Measurements from ENCODE around the gene KRT1.

KRT1 gene

DNA sequence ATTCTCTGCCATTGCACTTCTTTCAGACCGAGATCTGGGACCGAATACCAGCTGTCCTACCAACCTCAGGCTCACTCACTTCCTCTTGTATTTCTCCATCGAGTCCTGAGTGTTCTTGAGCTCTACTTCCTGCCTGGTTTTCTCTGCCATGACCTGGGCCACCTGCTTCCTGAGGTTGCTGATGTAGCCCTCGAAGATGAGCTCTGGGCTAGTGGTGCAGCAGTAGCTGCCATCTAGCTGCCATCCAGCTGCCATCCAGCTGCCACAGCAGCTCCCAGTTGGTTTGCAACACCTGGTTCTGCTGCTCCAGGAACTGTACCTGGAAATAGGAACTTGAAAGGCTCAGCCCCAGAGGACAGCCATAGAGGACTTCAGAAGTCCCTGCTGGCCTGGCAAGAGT is 46.8 kb downstream of the KRT1 start:
- POLR2A ChIA-PET = no interaction called here
- TF ChIP-seq, protein P1, sequence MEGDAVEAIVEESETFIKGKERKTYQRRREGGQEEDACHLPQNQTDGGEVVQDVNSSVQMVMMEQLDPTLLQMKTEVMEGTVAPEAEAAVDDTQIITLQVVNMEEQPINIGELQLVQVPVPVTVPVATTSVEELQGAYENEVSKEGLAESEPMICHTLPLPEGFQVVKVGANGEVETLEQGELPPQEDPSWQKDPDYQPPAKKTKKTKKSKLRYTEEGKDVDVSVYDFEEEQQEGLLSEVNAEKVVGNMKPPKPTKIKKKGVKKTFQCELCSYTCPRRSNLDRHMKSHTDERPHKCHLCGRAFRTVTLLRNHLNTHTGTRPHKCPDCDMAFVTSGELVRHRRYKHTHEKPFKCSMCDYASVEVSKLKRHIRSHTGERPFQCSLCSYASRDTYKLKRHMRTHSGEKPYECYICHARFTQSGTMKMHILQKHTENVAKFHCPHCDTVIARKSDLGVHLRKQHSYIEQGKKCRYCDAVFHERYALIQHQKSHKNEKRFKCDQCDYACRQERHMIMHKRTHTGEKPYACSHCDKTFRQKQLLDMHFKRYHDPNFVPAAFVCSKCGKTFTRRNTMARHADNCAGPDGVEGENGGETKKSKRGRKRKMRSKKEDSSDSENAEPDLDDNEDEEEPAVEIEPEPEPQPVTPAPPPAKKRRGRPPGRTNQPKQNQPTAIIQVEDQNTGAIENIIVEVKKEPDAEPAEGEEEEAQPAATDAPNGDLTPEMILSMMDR (IDR thresholded peaks at IDR 0.05; ENCODE audit: control extremely low read depth, extremely low read depth, low read depth, missing control alignments) = no peak
- CTCF ChIA-PET = interaction anchor here (1.3 kb wide), 1 partner anchor 15 kb away, joined by 3 read pairs; no protein-coding TSS in a partner anchor
- DNase-seq (ENCODE audit: extremely low spot score) = no peak

DNA sequence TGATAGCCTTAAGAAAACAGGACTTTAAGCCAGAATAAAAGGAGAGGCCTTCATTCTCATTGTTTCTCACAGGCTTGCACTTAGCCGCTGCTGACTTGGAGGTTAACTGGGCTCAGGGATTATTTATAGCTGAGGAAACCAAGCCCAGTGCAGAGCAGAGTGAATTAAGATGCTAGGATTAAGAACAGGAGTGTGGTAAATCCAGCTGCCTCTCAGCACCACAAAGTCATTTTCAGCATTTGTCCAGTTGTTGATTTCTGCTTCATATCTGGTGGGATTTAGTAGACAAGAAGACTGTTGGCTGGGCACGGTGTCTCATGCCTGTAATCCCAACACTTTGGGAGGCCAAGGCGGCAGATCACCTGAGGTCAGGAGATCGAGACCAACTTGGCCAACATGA is 47.6 kb downstream of the KRT1 start:
- POLR2A ChIA-PET = no interaction called here
- CTCF ChIA-PET = interaction anchor here (1.3 to 1.5 kb wide), 2 partner anchors 14 to 16 kb away, joined by 3 read pairs; partner anchors contain the start of gene KRT73
- no peak for DNase-seq (ENCODE audit: extremely low spot score)
- TF ChIP-seq, protein P1 (IDR thresholded peaks at IDR 0.05; ENCODE audit: control extremely low read depth, extremely low read depth, low read depth, missing control alignments) = no peak

DNA sequence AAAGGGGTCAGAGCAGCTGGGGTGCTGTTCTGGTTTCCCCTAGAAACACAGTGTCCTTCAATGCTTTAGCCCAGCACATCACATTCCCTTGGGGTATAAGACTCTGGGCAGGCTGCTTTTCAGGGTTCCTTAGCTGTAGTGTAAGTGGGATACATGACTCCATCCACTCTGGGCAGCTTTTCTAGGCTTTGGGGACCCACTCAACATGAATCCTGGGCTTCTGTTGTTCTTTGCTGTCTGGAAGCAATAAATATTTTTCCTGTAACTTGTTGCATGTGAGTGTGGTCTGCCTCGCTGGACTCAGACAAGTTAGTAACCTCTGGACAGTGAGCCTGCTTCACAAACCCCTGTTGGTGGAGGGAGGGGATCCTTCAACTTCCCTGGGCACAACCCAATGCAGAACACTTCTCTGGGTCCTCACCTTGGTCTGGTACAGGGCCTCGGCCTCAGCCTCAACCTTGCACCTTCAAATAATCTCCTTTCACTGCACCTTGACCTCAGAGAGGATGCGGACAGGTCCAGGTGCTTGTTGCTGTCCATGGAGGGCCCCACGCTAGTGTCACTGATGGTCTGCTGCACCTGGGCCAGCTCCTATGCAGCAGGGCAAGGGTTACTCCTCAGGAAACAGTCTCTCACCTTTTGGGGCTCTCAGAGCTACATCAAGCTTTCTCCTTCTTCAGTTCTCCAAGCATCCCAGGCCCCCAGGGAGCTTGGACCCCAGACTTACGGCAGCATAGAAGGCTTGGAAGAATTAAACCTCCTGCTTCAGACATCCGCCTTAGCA is 48.3 kb downstream of the KRT1 start:
- CTCF ChIA-PET = interaction anchor here (1.3 to 1.5 kb wide), 2 partner anchors 13 to 17 kb away, joined by 3 read pairs; partner anchors contain the start of gene KRT73
- POLR2A ChIA-PET = no interaction called here
- TF ChIP-seq, protein P1 (IDR thresholded peaks at IDR 0.05; ENCODE audit: control extremely low read depth, extremely low read depth, low read depth, missing control alignments) = no peak
- DNase-seq (ENCODE audit: extremely low spot score) = no peak

DNA sequence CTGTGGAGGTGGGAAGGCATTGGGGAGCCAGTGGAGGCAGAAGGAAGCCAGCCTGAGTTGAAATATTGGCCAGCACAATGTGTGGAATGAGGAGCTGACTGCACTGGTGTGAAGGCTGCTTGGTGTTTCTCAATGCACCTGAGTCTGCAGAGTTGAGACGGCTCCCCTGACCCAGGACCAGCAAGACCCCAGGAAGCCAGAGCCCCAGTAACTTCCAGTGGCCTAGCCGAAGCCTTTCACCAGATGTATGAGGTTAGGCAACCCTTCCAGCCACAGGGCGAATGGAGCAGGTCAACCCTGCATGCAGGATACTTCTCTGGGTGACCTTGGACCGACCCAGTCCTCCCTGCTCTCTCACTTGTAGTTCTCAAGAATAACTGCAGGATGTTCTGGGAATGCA is 48.9 kb downstream of the KRT1 start:
- POLR2A ChIA-PET = no interaction called here
- CTCF ChIA-PET = no interaction called here
- no peak for DNase-seq (ENCODE audit: extremely low spot score)
- TF ChIP-seq, protein P1 (IDR thresholded peaks at IDR 0.05; ENCODE audit: control extremely low read depth, extremely low read depth, low read depth, missing control alignments) = no peak

DNA sequence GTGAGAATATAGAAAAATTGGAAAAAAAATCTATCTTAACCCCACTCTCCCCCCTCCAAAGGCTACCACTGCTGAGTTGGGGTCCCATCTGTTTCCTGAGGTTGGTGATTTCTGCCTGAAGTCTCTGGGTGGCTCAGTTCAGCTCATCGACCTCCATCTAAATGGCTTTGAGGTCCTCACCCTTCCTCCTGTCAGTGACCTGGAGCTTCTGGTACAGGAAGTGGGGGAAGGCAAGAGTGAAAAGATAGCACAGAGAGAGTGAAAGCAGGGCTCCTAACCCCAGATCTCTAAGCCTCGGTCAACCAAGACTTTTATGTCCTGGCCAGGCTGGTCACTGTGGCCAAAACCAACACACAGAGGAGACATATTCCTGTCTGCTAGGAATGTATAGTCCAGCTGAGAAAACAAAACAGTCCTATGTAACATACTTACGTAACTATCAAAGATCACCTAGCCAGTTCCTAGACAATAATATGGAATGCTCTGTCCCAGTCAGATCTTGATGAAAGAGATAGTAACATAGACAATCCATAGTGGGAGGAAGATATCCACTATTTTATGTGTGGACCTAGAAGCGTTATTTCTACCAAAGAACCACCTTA is 49.5 kb downstream of the KRT1 start:
- CTCF ChIA-PET = no interaction called here
- TF ChIP-seq, protein P1 (IDR thresholded peaks at IDR 0.05; ENCODE audit: control extremely low read depth, extremely low read depth, low read depth, missing control alignments) = no peak
- POLR2A ChIA-PET = no interaction called here
- no peak for DNase-seq (ENCODE audit: extremely low spot score)

DNA sequence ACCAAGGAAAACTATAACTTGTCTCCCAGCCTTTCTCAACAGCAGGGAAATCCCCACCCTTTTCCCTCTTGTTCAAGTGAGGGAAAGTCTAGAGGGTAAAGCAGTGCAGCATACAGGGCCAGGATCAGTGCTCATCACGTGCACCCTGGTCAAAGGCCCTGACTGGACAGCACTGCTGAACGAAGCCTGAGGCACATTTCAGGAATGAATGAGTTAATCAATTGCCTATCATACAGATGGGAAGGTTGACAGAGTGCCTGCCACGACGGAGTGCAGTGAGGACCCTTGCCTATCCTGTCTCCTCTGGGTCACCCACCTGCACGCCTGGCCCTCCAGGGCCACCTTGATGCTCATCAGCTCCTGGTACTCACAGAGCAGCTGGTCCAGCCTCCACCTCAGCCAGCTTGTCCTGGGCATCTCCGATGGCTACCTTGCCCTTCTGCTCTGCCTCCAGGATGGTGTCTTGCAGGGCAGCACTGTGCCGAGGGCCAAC is 50.2 kb downstream of the KRT1 start:
- no peak for DNase-seq (ENCODE audit: extremely low spot score)
- ChIA-PET CTCF (no interaction called here), POLR2A (no interaction called here)
- TF ChIP-seq, protein P1 (IDR thresholded peaks at IDR 0.05; ENCODE audit: control extremely low read depth, extremely low read depth, low read depth, missing control alignments) = no peak
